GM08714 (cell line): ENCODE measurements around the gene TUNAR.

ENCODE experiments used
- H3K4me3 ChIP-seq: fragments of 200-500 bp; sonication (Bioruptor generic); 2 replicates; pipeline ENCODE4 v1.5.1; 2014; ENCODE audit warnings: mild to moderate bottlenecking, low read length, inconsistent platforms
- ZNF274 ChIP-seq: IDR thresholded peaks from 2 replicates; pipeline ENCODE4 v1.6.1; 2012; ENCODE audit warnings: mild to moderate bottlenecking, low read depth, low read length

The TUNAR gene

DNA sequence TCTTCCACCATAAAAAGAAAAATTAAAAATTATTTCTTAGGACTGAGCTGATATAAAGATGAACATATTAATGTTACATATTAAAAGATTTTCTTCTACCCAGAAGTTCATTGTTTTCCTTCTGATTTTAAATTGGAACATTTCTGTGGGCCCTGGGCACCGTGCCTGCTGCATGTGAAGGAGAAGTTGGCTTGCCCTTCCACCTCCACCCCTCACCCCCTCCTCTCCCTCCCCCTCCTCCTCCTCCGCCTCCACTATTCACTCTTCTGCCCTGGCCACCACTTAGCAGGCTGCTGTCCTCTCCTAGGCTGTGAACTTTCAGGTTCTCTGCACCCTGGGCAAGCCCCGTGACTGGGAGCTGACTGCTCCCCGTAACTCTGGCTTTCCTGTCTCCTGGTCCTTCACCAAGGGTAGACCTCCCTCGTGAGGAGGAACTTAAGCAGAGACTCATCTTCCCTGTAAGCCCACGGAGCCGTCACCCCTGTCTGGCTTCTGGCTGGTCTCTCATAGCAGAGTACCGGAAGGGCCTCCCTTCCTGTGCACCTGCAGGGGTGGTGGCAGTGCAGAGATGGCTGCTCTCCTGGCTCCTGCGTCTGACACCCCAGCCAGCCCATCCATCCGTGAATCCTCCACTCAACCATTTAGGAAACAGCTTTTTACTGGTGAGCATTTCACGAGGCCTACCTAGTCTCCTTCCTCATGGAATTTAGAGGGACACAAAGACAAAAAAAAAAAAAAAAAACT is 12.8 kb downstream of the TUNAR start:
- H3K4me3 ChIP-seq, result no peak overlapping the region
- TF ChIP-seq ZNF274, result no peak

DNA sequence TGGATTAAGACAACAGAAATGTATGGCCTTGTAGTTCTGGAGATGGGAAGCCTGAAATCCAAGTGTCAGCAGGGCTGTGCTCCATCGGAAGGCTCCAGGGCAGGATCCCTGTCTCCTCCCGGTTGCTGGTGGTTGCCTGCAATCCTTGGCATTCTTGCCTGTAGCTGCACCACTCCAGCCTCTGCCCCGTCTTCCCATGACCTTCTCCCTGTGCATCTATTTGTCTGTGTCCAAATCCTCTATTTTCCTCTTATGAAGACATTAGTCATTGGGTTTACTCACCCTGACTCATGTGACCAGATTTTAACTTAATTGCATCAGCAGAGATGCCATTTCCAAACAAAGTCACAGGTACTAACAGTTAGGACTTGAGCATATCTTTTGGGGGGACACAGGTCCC is 15.1 kb downstream of the TUNAR start:
- no peak overlapping the region for H3K4me3 ChIP-seq
- no peak for TF ChIP-seq ZNF274

DNA sequence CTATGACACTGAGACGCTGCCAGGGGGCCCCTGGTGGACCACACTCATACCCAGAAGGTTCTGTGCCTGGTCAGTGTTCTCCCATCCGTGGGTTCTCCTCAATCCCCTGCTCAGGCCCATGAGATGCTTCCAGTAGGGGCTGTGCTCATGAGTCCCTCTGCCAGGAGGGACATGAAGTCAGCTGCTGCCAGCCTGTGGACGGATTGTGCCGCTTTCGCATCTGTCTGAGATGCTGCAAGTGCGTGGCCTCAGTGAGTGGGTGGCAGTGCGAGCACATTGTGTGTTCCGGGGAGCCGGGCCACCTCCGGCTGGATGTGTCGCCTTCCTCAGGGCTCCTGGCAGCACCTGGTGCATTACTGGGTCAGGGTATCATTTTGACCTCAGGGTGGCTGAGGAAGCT is 15.5 kb downstream of the TUNAR start:
- no peak for TF ChIP-seq ZNF274

DNA sequence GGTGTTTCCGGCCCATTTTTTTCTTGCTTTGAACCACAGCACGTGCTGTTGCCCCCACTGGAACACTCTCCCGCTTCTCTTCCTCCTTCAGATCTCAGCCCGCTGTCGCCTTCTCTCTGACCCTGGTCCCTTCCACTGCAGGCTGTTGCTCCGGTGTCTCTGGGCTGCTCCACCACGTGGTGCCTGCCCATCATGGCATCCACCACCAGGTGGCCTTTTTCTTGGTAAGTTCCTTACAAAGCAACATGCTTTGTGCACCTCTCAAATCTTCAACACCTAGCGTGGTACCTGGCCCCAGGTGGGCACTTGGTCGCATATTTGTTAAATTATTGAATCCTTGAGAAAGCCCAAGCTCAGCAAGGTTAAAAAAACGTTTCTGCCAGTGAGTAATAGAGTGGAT is 19.1 kb downstream of the TUNAR start:
- TF ChIP-seq ZNF274, result no peak
- H3K4me3 ChIP-seq, result no peak overlapping the region

More for the DNA sequence above, 15.5 kb downstream of the TUNAR start:
- no peak overlapping the region for H3K4me3 ChIP-seq

DNA sequence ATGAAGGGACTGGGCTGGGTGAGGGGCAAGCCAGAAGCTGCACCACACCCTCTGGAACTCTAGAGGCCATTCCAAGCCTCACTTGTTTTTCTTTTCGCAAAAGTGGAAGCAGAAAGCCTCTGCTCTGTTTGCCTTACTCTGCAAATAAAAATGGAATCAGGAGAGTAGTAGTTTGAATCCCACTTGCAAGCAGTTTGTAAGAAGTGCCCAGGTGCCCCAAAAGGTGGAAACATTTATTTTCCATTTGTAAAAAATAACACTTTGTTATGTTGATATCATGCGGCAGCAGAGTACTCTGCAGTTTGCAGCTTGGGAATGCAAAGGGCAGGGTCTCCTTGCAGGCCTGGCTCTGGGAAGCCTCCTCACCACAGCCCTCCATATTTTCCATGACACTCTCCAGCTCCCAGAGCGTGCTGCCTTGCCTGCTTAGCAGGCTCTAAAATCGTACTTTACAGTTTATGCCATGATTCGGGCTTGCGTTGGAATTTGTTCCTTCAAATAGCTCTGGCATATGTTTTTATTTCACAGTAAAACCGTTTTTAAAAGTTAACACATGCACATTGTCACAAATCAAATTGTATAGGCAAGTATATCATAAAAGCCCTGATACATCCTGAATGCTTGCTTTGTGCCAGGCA is 20.0 kb downstream of the TUNAR start:
- no peak for TF ChIP-seq ZNF274
- no peak overlapping the region for H3K4me3 ChIP-seq

DNA sequence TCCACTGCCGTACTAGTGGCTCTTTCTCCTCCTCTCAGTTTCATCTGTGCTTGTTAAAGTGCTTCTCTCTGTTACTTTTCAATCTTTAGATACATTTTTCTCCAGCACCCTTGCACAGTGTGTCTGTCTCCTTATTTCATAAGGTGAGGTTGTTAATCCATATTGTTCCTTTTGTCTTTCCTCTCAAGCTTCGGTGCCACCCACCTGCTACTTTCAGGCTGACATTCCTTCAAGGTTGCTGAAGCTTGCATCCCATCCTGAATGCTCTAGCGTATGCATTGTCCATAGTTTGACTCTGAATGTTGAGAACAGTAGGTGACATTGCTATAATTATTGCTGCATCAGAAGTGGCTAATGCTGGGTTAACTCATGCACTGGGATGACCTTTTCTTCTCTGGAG is 20.6 kb downstream of the TUNAR start:
- no peak for TF ChIP-seq ZNF274
- no peak overlapping the region for H3K4me3 ChIP-seq

DNA sequence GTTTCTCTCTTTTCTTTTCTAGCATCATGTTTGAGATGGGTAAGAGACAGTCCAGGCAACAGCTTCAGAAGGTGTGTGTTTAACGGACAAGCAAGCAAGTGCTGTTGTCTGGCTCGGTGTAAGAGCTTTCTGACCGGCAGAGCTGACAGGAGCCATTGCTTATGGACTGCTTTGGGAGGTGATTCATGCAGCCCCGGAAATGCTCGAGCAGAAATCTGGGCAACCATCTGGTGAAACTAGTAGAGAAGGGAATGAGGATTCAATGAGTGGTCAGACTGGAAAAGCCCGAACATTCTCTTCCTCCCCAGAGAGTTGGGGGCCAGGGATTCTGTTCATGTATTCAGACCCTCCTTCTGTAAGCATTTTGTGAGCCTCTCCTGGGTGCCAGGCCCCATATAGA is 24.4 kb downstream of the TUNAR start:
- no peak overlapping the region for H3K4me3 ChIP-seq
- no peak for TF ChIP-seq ZNF274

DNA sequence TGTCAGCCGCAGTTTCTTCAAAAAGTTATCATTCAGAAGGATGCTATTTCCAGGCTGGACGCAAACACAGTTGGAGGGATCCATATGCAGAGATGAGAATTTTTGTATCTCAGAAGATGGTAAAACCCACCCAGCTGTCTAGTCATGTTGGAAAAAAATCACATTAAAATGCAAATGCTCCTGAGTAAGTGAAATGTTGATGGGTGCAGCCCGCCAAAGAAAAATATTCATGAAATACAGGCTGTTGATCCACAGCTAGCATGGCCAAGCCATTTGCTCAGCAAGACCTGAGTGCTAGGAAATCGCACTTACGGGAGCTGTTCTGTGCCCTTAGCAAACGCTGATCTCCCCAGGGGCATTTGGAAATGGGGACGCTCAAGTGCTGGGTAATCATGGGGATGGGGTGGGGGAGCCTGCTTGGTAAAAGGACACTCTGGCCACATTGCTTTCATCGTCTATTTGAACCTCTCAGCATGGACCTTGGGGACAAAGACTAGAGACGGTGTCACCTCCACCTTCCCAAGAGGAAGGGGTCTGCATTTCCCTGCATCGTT is 25.7 kb downstream of the TUNAR start:
- no peak for TF ChIP-seq ZNF274
- H3K4me3 ChIP-seq, result no peak overlapping the region

DNA sequence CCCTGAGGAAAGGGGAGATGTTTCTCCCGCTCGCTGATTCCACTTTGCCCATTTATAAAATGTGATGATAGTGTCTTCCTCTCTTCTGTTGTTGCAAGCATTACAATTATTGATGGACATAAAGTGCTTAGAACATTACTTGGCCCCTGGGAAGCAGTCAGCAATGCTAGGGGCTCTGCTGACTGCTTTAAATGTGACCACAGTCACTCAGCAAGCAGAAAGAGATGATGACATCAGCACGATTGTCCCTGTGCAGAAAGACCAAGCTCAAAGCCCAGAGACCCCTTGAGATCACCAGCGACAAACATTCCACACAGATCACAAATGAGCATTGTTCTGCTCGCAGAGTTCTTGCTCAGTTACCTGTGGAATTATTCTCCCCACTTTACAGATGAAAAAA is 26.5 kb downstream of the TUNAR start:
- TF ChIP-seq ZNF274, result no peak
- no peak overlapping the region for H3K4me3 ChIP-seq

DNA sequence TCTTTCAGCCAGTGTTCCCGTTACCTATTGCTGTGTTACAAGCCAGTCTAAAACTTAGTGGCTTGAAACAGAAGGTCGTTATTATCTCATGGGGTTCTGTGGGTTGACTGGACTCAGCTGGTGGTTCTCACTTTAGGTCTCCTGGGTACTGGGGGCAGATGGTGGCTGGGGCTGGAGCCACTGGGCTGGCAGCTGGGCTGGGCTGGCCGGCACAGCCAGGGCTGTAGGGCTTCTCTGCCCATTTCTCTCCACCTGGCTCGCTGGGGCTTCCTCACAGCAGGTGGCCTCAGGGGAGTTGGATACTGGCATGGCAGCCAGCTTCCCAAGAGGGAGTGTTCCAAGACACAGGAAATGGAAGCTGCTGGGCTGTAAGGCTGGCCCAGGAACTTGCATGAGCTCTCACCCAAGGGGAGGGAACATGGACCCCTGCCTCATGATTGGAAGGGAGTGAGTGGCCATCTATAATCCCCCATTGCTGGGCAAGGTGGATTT is 27.0 kb downstream of the TUNAR start:
- no peak for TF ChIP-seq ZNF274

DNA sequence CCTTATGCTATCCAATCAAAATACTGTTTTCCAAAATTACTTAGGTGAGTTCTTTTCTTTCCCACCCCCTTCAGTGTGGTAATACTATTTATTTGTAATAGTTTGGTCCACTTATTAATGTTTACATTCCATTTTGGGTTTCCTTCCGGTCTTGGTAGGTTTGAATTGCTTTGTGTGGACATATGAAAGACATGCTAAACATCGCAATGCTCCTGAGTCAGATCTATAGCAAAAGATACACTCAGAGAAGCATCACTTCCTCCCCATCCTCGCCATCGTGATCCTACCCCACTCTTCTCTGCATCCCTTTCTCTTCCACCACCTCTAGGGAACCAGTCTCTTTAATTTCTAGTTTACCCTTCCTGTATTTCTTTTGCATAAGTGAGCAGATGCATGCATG is 30.0 kb downstream of the TUNAR start:
- no peak overlapping the region for H3K4me3 ChIP-seq
- no peak for TF ChIP-seq ZNF274

More for the DNA sequence above, 27.0 kb downstream of the TUNAR start:
- no peak overlapping the region for H3K4me3 ChIP-seq

DNA sequence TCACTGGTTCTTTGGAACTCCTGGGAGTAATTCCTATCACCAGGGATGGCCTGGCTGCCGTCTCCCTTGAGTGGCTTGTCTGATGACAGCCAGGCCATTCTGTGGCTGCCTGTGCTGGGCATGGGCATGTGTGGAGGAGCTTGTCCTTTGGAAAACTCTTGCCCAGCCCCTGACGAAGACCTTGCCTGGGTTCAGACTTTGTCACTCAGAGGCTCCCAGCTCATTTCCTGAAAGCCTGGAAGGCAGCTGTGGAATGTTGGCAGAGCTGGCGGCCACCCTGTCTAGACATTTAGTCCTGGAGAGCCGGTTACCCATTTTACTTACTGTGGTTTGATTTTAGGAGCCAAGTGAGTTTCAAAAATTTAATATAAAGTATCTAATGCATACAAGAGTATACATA is 34.0 kb downstream of the TUNAR start:
- H3K4me3 ChIP-seq, result no peak overlapping the region
- no peak for TF ChIP-seq ZNF274

DNA sequence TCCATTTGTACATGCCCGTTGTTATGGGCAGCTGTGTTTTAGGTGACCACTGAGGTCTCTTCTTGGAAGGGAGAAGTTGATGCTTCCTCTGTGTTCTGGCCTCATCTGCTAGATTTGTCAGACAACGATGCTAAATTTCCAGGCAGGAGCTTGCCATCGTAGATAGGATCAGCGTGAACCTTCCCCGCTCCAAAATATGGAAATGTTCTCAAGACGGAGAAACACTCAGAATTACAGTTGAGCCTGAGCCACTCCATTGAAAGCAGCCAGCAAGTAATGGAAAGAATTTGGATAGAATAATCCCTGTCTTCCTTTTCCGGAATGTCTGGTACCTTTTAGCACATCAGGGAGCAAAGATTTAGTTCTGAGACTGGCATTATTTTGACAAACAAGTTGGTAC is 34.8 kb downstream of the TUNAR start:
- TF ChIP-seq ZNF274, result no peak
- no peak overlapping the region for H3K4me3 ChIP-seq

DNA sequence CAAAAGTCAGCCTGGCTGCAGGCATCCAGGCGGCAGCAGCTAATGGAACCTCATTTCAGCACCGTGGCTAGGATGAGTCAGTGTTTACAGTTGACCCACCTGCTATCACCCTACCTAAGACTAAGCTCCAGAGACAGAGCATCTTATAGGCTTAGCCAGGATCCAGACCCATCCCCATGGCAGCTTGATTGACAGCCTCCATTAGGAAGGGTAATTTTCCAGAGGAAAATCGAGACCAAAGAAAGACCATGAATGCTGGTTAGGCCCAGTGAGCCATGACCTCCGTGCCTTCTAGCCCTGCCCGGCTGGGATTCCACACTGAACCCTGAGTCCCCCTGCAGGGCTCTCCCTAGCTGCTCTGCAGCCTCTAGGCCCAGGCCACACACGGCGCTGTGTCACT is 38.7 kb downstream of the TUNAR start:
- H3K4me3 ChIP-seq, result no peak overlapping the region
- no peak for TF ChIP-seq ZNF274

DNA sequence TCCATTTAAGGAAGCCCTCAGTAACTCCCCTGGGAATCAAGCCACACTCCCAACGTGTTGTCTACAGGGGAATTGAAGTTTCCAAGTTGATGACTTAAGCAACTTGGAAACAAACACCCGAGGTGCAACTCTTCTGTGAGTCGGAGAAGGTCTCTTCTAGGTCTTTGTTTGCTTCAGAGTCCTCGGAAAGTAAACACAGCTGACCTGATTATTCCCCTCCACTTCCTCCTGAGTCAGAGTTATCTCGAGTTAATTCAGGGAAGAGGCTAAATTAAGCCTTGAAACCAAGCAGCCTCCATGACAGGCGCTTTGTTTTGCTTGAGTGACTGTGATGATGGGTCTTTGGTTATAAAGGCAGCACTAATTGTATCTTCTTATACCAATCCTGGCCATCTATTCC is 41.8 kb downstream of the TUNAR start:
- no peak for TF ChIP-seq ZNF274
- H3K4me3 ChIP-seq, result no peak overlapping the region

DNA sequence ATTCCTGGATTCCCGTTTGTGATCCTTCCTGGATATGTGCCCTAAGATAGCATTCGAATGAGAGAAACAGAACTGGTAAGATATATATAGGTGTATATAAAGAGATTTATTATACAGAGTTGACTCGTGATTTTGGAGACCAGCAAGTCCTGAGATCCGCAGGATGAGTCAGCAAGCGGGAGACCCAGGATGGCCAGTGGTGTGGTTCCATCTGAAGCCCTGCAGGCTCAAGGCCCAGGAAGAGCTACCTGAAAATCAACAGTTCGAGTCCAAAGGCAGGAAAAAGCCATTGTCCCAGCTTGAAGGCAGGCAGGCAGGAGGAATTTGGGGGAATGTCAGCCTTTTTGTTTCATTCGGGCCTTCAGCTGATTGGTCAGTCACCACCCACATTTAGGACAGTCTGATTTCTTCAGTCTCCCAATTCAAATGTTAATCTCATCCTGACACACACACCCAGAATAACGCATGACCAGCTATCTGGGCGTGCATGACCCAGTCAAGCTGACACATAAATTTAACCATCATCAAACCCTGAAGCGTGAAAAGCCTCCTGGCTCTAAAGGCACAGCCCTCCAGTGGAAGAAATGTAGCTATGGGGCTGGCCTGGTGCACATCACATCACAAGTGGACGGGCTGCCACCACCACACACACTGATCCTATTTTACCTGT is 44.3 kb downstream of the TUNAR start:
- no peak for TF ChIP-seq ZNF274

More for the DNA sequence above, 44.3 kb downstream of the TUNAR start:
- no peak overlapping the region for H3K4me3 ChIP-seq
